Esophagus squamous epithelium (tissue), 5 donors: ENCODE results near the gene IRAK1BP1. TPM values are rescaled to one million over a fixed set of nuclear protein-coding genes. Genes with fewer than 3 reads are reported as not detected.
"Not testable (repeated sequence)": the region's sequence is repeated elsewhere in the genome, so short reads cannot be mapped to it uniquely, and the experiment has no call there.

Source experiments
- DNase-seq: peaks from one replicate; lab custom pipeline; 2025; lab: John Stamatoyannopoulos, UW
- H3K27ac ChIP-seq, 4 donors: fragments of 200-600 bp; sonication (generic); one replicate each; pipeline ENCODE4 v1.5.1; 2016 to 2019; ENCODE audit warnings: mild to moderate bottlenecking in 1 of 4
- H3K27me3 ChIP-seq, 4 donors: fragments of 200-600 bp; sonication (generic); 1 replicate in 3 of 4; 2 replicates in 1 of 4; pipeline versions ENCODE4 v1.5.1 to v1.6.0; 2017 to 2021; ENCODE audit warnings: antibody characterized with exemption in 1 of 4
- H3K36me3 ChIP-seq, 3 donors: fragments of 200-600 bp; sonication (generic); one replicate each; pipeline ENCODE4 v1.5.1; 2016 to 2019
- H3K4me1 ChIP-seq, 3 donors: fragments of 200-600 bp; sonication (generic); one replicate each; pipeline ENCODE4 v1.5.1; 2017 to 2019
- H3K4me3 ChIP-seq, 4 donors: fragments of 200-600 bp; sonication (generic); 1 replicate in 3 of 4; 2 replicates in 1 of 4; pipeline ENCODE4 v1.5.1; 2016 to 2019; ENCODE audit warnings: mild to moderate bottlenecking in 2 of 4, moderate library complexity in 1 of 4
- H3K9me3 ChIP-seq, 3 donors: fragments of 200-600 bp; sonication (generic); one replicate each; pipeline ENCODE4 v1.5.1; 2016 to 2019
- CTCF ChIP-seq, 6 experiments: fragments of 450-650 bp in 4 of 6; fragments of 200-600 bp in 2 of 6; sonication (generic) in 2 of 6; IDR thresholded peaks; one replicate each; pipeline ENCODE4 v1.5.1; 2016 to 2019; ENCODE audit warnings: antibody characterized with exemption in 6 of 6, mild to moderate bottlenecking in 4 of 6, moderate library complexity in 4 of 6
- POLR2A ChIP-seq, 4 donors: fragments of 450-650 bp; IDR thresholded peaks; one replicate each; pipeline ENCODE4 v1.6.1; 2017; ENCODE audit warnings: antibody characterized with exemption in 4 of 4, mild to moderate bottlenecking in 4 of 4, moderate library complexity in 3 of 4
- WGBS, 2 donors: methylation state at CpG; one replicate each; pipeline ENCODE4 v1.1.5; 2018; 5-methylcytosine and 5-hydroxymethylcytosine counted together
- intact Hi-C: fragments of 100-400 bp; cut with DNase I; formaldehyde crosslinking; loops from one replicate; pipeline ENCODE4 v1.15.0; 2022
- total RNA-seq, 4 donors: library from RNA; depleted of rRNA; stranded (reverse); fragments of >200 nt; gene quantifications; one replicate each; pipeline ENCODE4 v1.1.0, GENCODE V29; 2016
- donor health status: DM: yes; HTN: yes; CAD: no.

Gene IRAK1BP1
- total RNA-seq, 4 donors from 2014 or later: 1.8 to 5.0 (median 2.0) TPM

- DNase-seq: no peak
- intact Hi-C loops: no loop called here
- H3K36me3 ChIP-seq: no peaks in the 10 kb centered on the region
- 52% methylated on average over 2 of the region's 2 CpGs for WGBS, 2 donors
- H3K27ac ChIP-seq: no peak overlapping the region
- H3K27me3 ChIP-seq: no peaks in the 10 kb centered on the region
- no peak overlapping the region for H3K4me3 ChIP-seq
- H3K4me1 ChIP-seq: no peaks in the 10 kb centered on the region
- TF ChIP-seq CTCF (IDR thresholded peaks at IDR 0.05) (no peak), POLR2A (IDR thresholded peaks at IDR 0.05) (no peak)
- no peaks in the 10 kb centered on the region for H3K9me3 ChIP-seq
Observed at GRCh38 chr6:78844899-78845298, 22.5 kb upstream of the IRAK1BP1 start.

- H3K27me3 ChIP-seq: no peaks in the 10 kb centered on the region
- no peak overlapping the region for H3K27ac ChIP-seq
- WGBS, 2 donors: 67 to 76% methylated on average over 1 of the region's 1 CpG
- no peaks in the 10 kb centered on the region for H3K36me3 ChIP-seq
- no peak overlapping the region for H3K4me3 ChIP-seq
- intact Hi-C loops: no loop called here
- no peaks in the 10 kb centered on the region for H3K4me1 ChIP-seq
- no peak for DNase-seq
- H3K9me3 ChIP-seq: no peaks in the 10 kb centered on the region
- TF ChIP-seq CTCF (IDR thresholded peaks at IDR 0.05): no peak
- no peak for TF ChIP-seq POLR2A (IDR thresholded peaks at IDR 0.05)
Observed at GRCh38 chr6:78845567-78845966, 21.8 kb upstream of the IRAK1BP1 start.

- no peak for DNase-seq
- no peak overlapping the region for H3K27ac ChIP-seq
- H3K36me3 ChIP-seq: no peaks in the 10 kb centered on the region
- TF ChIP-seq POLR2A (IDR thresholded peaks at IDR 0.05): no peak
- H3K27me3 ChIP-seq: no peaks in the 10 kb centered on the region
- H3K9me3 ChIP-seq: no peaks in the 10 kb centered on the region
- no peaks in the 10 kb centered on the region for H3K4me1 ChIP-seq
- H3K4me3 ChIP-seq: no peak overlapping the region
- intact Hi-C loops: no loop called here
Observed at GRCh38 chr6:78850621-78851020, 16.7 kb upstream of the IRAK1BP1 start.

DNA sequence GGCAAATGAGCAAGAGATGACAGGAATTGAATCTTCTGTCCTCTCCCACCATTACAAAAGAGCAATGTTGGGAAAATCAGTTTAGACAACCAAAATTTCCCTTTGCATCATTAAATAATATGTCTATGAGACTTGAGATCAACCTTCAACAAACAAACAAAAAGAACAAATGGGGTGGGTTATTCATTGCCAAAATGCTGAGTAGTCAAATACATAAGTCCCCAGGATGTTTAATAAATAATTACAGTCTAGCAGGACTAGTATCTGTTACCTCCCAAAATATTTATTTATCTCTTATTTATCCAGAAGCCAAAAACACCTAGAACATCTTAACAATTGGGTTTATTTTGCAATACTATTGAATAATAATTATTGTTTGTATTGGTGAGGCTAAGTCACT lies 16.2 kb upstream of the IRAK1BP1 start:
- Histone ChIP-seq H3K4me1 (no peaks in the 10 kb centered on the region), H3K4me3 (no peak overlapping the region), H3K27ac (no peak overlapping the region), H3K36me3 (no peaks in the 10 kb centered on the region), H3K9me3 (no peaks in the 10 kb centered on the region), H3K27me3 (no peaks in the 10 kb centered on the region)
- no peak for TF ChIP-seq POLR2A (IDR thresholded peaks at IDR 0.05)
- TF ChIP-seq CTCF (IDR thresholded peaks at IDR 0.05): no peak
- intact Hi-C loops: no loop called here
- DNase-seq: no peak

GRCh38 chr6:78854546-78854945 lies 12.8 kb upstream of the IRAK1BP1 start:
- H3K9me3 ChIP-seq: no peaks in the 10 kb centered on the region

DNA sequence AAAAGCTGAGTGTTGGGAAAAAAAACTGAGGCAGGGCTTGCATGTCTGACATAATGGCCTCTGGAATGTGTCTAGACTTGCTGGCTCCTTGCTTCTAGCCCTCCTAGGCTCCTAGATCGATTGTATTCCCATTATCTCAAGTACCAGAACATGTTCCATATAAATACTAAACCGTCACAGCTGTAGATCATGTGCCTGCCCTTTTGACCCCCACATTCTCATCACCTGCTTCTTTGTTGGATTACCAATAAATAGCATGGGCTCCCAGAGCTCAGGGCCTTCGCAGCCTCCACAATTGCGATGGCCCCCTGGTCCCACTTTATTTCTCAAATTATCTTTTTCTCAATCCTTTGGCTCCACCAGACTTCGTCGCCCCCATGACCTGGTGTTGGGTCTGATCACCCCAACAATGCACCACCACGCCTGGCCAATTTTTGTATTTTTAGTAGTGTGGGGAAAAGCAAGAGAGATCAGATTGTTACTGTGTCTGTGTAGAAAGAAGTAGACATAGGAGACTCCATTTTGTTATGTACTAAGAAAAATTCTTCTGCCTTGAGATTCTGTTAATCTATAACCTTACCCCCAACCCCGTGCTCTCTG lies 8.9 kb upstream of the IRAK1BP1 start:
- H3K27ac ChIP-seq, H3K36me3 ChIP-seq, DNase-seq, intact Hi-C loops, H3K27me3 ChIP-seq, H3K4me1 ChIP-seq, H3K9me3 ChIP-seq, H3K4me3 ChIP-seq: not testable (repeated sequence)
- WGBS, 2 donors: 85 to 91% methylated on average over 7 of the region's 8 CpGs

More at GRCh38 chr6:78854546-78854945, 12.8 kb upstream of the IRAK1BP1 start:
- DNase-seq: no peak
- intact Hi-C loops: no loop called here
- WGBS, 2 donors: 85 to 91% methylated on average over 9 of the region's 9 CpGs
- no peak overlapping the region for H3K4me3 ChIP-seq
- H3K27me3 ChIP-seq: no peaks in the 10 kb centered on the region
- H3K27ac ChIP-seq: no peak overlapping the region
- no peaks in the 10 kb centered on the region for H3K36me3 ChIP-seq
- H3K4me1 ChIP-seq: no peaks in the 10 kb centered on the region
- TF ChIP-seq POLR2A (IDR thresholded peaks at IDR 0.05): no peak

DNA sequence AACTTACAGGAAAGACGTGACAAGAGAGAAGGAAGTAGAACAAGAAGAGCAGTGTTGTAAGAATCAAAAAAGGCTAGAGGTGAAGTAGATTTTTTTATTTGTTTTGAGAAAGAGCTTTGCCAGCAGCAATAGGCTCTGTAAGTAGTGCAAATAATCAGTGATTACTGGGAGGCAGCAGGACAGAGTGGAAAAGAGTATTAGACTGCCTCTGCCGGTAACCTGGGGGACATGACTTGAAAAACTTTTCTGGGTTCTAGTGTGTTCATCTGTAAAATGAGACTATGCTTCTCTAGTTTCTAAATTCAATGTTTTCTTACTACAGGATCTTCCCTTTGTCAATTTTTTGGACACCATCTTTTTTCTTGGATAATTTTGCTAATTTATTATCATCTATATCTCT lies 5.8 kb upstream of the IRAK1BP1 start:
- DNase-seq: no peak
- Histone ChIP-seq H3K9me3 (no peaks in the 10 kb centered on the region), H3K36me3 (no peaks in the 10 kb centered on the region), H3K4me3 (no peak overlapping the region), H3K27me3 (no peaks in the 10 kb centered on the region), H3K27ac (no peak overlapping the region), H3K4me1 (peaks cover 0 to 3% (median 0%) of the 10 kb centered on the region in 3 donors)
- intact Hi-C loops: no loop called here
- 67 to 69% methylated on average over 2 of the region's 2 CpGs for WGBS, 2 donors
- TF ChIP-seq CTCF (IDR thresholded peaks at IDR 0.05) (no peak), POLR2A (IDR thresholded peaks at IDR 0.05) (no peak)
